ENCODE data around the gene PIAS1. TPM values are rescaled to one million over a fixed set of nuclear protein-coding genes. Genes with fewer than 3 reads are reported as not detected.

Gene PIAS1
- total RNA-seq, 1 experiment from 2014 or later = 25.9 TPM

DNA sequence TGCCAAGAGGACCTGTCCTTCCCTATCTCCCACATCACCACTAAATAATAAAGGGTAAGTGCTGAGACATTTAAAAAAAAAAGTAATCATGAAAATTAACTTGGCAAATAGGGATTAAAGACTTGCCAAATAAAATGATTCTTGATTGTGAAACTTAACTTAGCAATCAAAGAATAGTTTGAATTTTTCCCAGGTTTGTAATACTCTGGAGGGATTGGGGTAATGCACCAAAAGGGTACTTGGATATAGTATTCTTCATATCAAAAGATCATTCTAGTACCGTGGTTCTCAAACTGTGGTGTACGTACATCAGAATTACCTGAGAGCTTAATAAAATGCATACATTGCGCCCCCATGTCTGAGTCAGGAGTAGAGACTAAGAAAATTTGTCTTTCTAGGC is 122.5 kb downstream of the PIAS1 start:
- TF ChIP-seq SP1 (IDR thresholded peaks at IDR 0.05; ENCODE audit: low read depth) (no peak), FOSL1 (IDR thresholded peaks at IDR 0.05; ENCODE audit: low read depth) (no peak), TCF7L2 (IDR thresholded peaks at IDR 0.05; ENCODE audit: borderline replicate concordance, extremely low read depth, insufficient read depth, insufficient read length) (no peak), EZH2phosphoT487 (IDR thresholded peaks at IDR 0.05; ENCODE audit: borderline replicate concordance) (no peak)
- Histone ChIP-seq H3K9ac (ENCODE audit: low read length) (no peak overlapping the region), H3K36me3 (ENCODE audit: control insufficient read depth in 1 of 2, insufficient read depth in 2 of 2, low read length in 2 of 2) (peaks cover 0 to 15% of the 10 kb centered on the region in 2 experiments; a peak in 3 of 4 replicates), H3K79me2 (ENCODE audit: insufficient read depth, low read length) (no peaks in the 10 kb centered on the region), H3K9me2 (ENCODE audit: insufficient read depth) (no peaks in the 10 kb centered on the region), H3K9me3 (ENCODE audit: control insufficient read depth in 1 of 2, insufficient read depth in 1 of 2, low read depth in 1 of 2, low read length in 2 of 2) (no peaks in the 10 kb centered on the region), H3K4me3 (replicated peaks in 1 of 2; ENCODE audit: low read depth in 1 of 2, low read length in 2 of 2) (no peak overlapping the region), H3K4me1 (ENCODE audit: control insufficient read depth in 1 of 2, insufficient read depth in 2 of 2, low read length in 2 of 2) (no peaks in the 10 kb centered on the region), H4K20me1 (ENCODE audit: insufficient read depth) (peaks cover 3% of the 10 kb centered on the region; the same call in 1 of the 2 replicates), H3K27me3 (ENCODE audit: insufficient read depth, low read length) (no peaks in the 10 kb centered on the region), H3K4me2 (ENCODE audit: low read length) (no peak overlapping the region), H3K27ac (ENCODE audit: low read depth, low read length) (no peak overlapping the region), H2AFZ (ENCODE audit: low read depth, low read length, poor library complexity, severe bottlenecking) (no peak overlapping the region)
- intact Hi-C loops (cut with micrococcal nuclease) = no loop called here
- ChIA-PET POLR2A (no interaction called here), RAD21 (ENCODE audit: low non-redundant PET in 1 of 2, low total read pairs in 2 of 2, uncharacterized antibody in 2 of 2, unreplicated experiment in 2 of 2) (no interaction called here), CTCF (no interaction called here)
- BruUV-seq (replicated peaks) = no TSS peak
- no peak for DNase-seq (ENCODE audit: low read depth, low spot score)
- ATAC-seq = no peak

DNA sequence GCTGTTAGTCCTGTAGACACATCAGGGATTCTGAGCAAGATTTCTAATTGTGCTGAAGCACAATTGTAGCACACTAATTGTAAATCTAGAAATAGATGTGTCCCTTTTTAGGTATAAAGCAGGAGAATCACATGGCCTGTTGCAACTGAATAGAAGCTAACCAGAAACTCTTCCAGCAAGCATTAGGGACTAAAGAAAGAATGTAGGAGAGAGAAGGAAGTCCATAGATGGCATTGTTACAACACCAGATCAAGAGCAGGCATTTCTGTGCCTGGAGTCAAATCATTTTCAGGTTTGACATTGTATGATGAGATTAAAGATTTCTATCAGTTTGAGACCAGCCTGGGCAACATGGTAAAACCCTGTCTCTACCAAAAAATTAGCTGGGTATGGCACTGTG is 123.6 kb downstream of the PIAS1 start:
- RAD21 ChIA-PET (ENCODE audit: low non-redundant PET in 1 of 2, low total read pairs in 2 of 2, uncharacterized antibody in 2 of 2, unreplicated experiment in 2 of 2) = no interaction called here
- POLR2A ChIA-PET = no interaction called here
- H3K36me3 ChIP-seq (ENCODE audit: control insufficient read depth in 1 of 2, insufficient read depth in 2 of 2, low read length in 2 of 2) = peaks cover 0 to 19% of the 10 kb centered on the region in 2 experiments; a peak in 3 of 4 replicates

More for the DNA sequence above, 123.6 kb downstream of the PIAS1 start:
- H3K27ac ChIP-seq (ENCODE audit: low read depth, low read length) = no peak overlapping the region
- no peaks in the 10 kb centered on the region for H3K9me2 ChIP-seq (ENCODE audit: insufficient read depth)
- H3K79me2 ChIP-seq (ENCODE audit: insufficient read depth, low read length) = no peaks in the 10 kb centered on the region
- H3K9me3 ChIP-seq (ENCODE audit: control insufficient read depth in 1 of 2, insufficient read depth in 1 of 2, low read depth in 1 of 2, low read length in 2 of 2) = no peaks in the 10 kb centered on the region
- H4K20me1 ChIP-seq (ENCODE audit: insufficient read depth) = peaks cover 3% of the 10 kb centered on the region; the same call in 1 of the 2 replicates
- ATAC-seq (no peak), DNase-seq (ENCODE audit: low read depth, low spot score) (no peak)
- H3K4me2 ChIP-seq (ENCODE audit: low read length) = no peak overlapping the region
- H2AFZ ChIP-seq (ENCODE audit: low read depth, low read length, poor library complexity, severe bottlenecking) = no peak overlapping the region
- TF ChIP-seq TCF7L2 (IDR thresholded peaks at IDR 0.05; ENCODE audit: borderline replicate concordance, extremely low read depth, insufficient read depth, insufficient read length) = no peak
- TF ChIP-seq, protein P1, sequence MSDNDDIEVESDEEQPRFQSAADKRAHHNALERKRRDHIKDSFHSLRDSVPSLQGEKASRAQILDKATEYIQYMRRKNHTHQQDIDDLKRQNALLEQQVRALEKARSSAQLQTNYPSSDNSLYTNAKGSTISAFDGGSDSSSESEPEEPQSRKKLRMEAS (IDR thresholded peaks at IDR 0.05) = no peak
- TF ChIP-seq, protein P2, sequence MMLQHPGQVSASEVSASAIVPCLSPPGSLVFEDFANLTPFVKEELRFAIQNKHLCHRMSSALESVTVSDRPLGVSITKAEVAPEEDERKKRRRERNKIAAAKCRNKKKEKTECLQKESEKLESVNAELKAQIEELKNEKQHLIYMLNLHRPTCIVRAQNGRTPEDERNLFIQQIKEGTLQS (IDR thresholded peaks at IDR 0.05) = no peak
- no peak for TF ChIP-seq CBX3 (IDR thresholded peaks at IDR 0.05; ENCODE audit: low read depth)
- no peak for TF ChIP-seq EZH2phosphoT487 (IDR thresholded peaks at IDR 0.05; ENCODE audit: borderline replicate concordance)
- no peak for TF ChIP-seq ZNF274 (IDR thresholded peaks at IDR 0.05; ENCODE audit: low read depth, low read length)
- TF ChIP-seq EGR1 (IDR thresholded peaks at IDR 0.05; ENCODE audit: low read depth) = no peak
- TF ChIP-seq POLR2A (IDR thresholded peaks at IDR 0.05; ENCODE audit: borderline replicate concordance, extremely low read depth, insufficient read depth, insufficient read length) = no peak
- TF ChIP-seq POLR2AphosphoS5 (IDR thresholded peaks at IDR 0.05; ENCODE audit: low read depth, low read length) = no peak
- TF ChIP-seq ELF1 (IDR thresholded peaks at IDR 0.05; ENCODE audit: borderline replicate concordance, low read depth) = no peak
- TF ChIP-seq RAD21 (IDR thresholded peaks at IDR 0.05; ENCODE audit: low read depth) = no peak
- TF ChIP-seq CEBPB (IDR thresholded peaks at IDR 0.05; ENCODE audit: low read depth) = no peak
- TF ChIP-seq YY1 (IDR thresholded peaks at IDR 0.05; ENCODE audit: extremely low read depth, insufficient replicate concordance, low read depth, low read length) = no peak
- no peak for TF ChIP-seq EZH2 (IDR thresholded peaks at IDR 0.05)
- H3K4me1 ChIP-seq (ENCODE audit: control insufficient read depth in 1 of 2, insufficient read depth in 2 of 2, low read length in 2 of 2) = no peaks in the 10 kb centered on the region
- H3K9ac ChIP-seq (ENCODE audit: low read length) = no peak overlapping the region
- H3K4me3 ChIP-seq (replicated peaks in 1 of 2; ENCODE audit: low read depth in 1 of 2, low read length in 2 of 2) = no peak overlapping the region
- H3K27me3 ChIP-seq (ENCODE audit: insufficient read depth, low read length) = no peaks in the 10 kb centered on the region
- intact Hi-C loops (cut with micrococcal nuclease) = no loop called here
- no TSS peak for BruUV-seq (replicated peaks)
- CTCF ChIA-PET = no interaction called here

Data from HCT116 (cell line).